ENCODE data around the gene CAPN12.

CAPN12 gene

DNA sequence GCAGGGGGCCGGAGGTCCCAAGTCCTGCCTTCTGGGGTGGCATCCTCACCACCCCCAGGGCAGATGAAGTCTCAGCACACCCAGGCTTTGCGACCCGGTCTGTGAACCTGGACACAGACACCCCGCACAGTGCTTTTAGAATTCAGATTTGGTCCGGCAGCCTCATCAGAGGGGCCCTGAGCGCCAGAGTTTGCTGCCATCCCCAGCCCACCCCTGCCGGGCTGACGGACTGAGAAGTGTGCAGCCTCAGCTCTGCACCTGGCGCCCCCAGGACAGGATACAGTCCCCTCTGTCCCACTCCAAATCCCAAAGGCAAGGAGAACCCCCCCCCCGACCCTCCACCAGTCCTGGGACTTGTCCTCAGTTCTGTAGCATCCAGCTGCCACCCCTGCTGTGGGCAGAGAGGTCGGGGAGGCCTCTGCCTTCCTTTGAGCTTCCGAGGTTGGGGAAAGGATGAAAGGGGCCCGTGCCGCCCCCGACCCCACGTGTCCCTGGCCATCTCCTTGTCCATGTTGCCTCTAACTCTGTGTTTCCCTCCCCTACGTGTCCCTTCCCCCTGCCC lies 16.9 kb downstream of the CAPN12 start:
- TF ChIP-seq CTCF (IDR thresholded peaks at IDR 0.05; ENCODE audit: low read depth, low read length): no peak
- Histone ChIP-seq H3K36me3 (peaks cover 89% of the 10 kb centered on the region), H3K27ac (no peak overlapping the region), H3K4me3 (ENCODE audit: low read depth, low read length) (no peak overlapping the region), H3K27me3 (ENCODE audit: insufficient read depth, low read depth, severe bottlenecking) (no peaks in the 10 kb centered on the region), H3K9me3 (ENCODE audit: severe bottlenecking) (no peaks in the 10 kb centered on the region)
- DNase-seq: no peak

GRCh38 chr19:38726761-38727301 lies 17.4 kb downstream of the CAPN12 start:
- Histone ChIP-seq H3K27me3 (ENCODE audit: insufficient read depth, low read depth, severe bottlenecking) (no peaks in the 10 kb centered on the region), H3K36me3 (peaks cover 89% of the 10 kb centered on the region), H3K9me3 (ENCODE audit: severe bottlenecking) (no peaks in the 10 kb centered on the region), H3K4me3 (ENCODE audit: low read depth, low read length) (no peak overlapping the region), H3K27ac (no peak overlapping the region)
- no peak for DNase-seq
- TF ChIP-seq CTCF (IDR thresholded peaks at IDR 0.05; ENCODE audit: low read depth, low read length): no peak

DNA sequence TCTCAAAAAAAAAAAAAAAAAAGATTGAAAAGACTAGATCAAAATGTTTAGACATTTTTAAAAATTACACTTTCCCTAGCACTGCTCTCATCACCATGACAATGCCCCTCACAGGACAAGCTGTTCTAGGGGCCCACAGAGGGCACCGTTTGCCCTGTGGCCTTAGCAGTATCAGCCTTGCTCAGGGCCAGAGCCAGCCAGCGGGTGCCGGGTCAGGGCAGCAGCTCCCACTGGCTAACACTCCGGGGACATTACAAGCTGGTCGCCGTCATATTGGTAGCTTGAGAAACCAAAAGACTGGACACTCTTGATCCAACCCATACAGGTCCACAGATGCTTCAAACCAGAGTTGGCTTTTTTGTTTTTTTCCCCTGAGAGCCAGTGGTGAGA lies 18.0 kb downstream of the CAPN12 start:
- no peak overlapping the region for H3K27ac ChIP-seq
- no peak for TF ChIP-seq CTCF (IDR thresholded peaks at IDR 0.05; ENCODE audit: low read depth, low read length)
- no peak for DNase-seq
- no peaks in the 10 kb centered on the region for H3K27me3 ChIP-seq (ENCODE audit: insufficient read depth, low read depth, severe bottlenecking)
- no peak overlapping the region for H3K4me3 ChIP-seq (ENCODE audit: low read depth, low read length)
- no peaks in the 10 kb centered on the region for H3K9me3 ChIP-seq (ENCODE audit: severe bottlenecking)
- H3K36me3 ChIP-seq: peaks cover 89% of the 10 kb centered on the region

GRCh38 chr19:38725469-38726283 lies 18.6 kb downstream of the CAPN12 start:
- Histone ChIP-seq H3K36me3 (peaks cover 90% of the 10 kb centered on the region), H3K4me3 (ENCODE audit: low read depth, low read length) (no peak overlapping the region), H3K9me3 (ENCODE audit: severe bottlenecking) (no peaks in the 10 kb centered on the region), H3K27me3 (ENCODE audit: insufficient read depth, low read depth, severe bottlenecking) (no peaks in the 10 kb centered on the region), H3K27ac (no peak overlapping the region)
- TF ChIP-seq CTCF (IDR thresholded peaks at IDR 0.05; ENCODE audit: low read depth, low read length): no peak
- DNase-seq: no peak

DNA sequence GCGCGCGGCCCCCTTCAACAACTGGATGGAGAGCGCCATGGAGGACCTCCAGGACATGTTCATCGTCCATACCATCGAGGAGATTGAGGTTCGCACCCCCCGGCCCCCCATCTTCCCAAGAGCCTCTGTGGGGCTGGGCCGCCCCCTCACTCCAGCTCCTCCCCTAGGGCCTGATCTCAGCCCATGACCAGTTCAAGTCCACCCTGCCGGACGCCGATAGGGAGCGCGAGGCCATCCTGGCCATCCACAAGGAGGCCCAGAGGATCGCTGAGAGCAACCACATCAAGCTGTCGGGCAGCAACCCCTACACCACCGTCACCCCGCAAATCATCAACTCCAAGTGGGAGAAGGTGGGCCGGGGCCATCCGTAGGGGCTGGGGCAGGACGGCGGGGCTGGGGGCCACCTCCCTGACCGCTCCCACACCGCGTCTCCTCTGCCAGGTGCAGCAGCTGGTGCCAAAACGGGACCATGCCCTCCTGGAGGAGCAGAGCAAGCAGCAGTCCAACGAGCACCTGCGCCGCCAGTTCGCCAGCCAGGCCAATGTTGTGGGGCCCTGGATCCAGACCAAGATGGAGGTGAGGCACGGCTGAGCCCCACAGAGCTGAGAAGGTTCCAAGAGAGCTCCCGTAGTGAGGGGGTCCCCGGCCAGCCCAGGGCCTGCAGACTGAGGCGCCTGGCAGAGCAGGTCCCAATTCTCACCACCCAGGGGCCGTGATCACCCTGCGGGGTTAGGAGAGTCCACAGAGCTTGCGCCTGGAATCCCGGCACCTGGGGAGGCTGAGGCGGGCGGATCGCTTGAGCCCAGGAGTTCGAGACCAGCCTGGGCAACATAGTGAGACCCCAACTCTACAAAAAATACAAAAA lies 20.1 kb downstream of the CAPN12 start:
- Histone ChIP-seq H3K9me3 (ENCODE audit: severe bottlenecking) (no peaks in the 10 kb centered on the region), H3K27ac (no peak overlapping the region), H3K36me3 (peaks cover 97% of the 10 kb centered on the region), H3K4me3 (ENCODE audit: low read depth, low read length) (no peak overlapping the region), H3K27me3 (ENCODE audit: insufficient read depth, low read depth, severe bottlenecking) (no peaks in the 10 kb centered on the region)
- no peak for DNase-seq
- no peak for TF ChIP-seq CTCF (IDR thresholded peaks at IDR 0.05; ENCODE audit: low read depth, low read length)

Measured in WERI-Rb-1 (cell line).